ENCODE data around the gene TTC7B. TPM values are rescaled to one million over a fixed set of nuclear protein-coding genes. Genes with fewer than 3 reads are reported as not detected.

TTC7B gene
- total RNA-seq, 1 experiment from 2014 or later, result 70.6 TPM

DNA sequence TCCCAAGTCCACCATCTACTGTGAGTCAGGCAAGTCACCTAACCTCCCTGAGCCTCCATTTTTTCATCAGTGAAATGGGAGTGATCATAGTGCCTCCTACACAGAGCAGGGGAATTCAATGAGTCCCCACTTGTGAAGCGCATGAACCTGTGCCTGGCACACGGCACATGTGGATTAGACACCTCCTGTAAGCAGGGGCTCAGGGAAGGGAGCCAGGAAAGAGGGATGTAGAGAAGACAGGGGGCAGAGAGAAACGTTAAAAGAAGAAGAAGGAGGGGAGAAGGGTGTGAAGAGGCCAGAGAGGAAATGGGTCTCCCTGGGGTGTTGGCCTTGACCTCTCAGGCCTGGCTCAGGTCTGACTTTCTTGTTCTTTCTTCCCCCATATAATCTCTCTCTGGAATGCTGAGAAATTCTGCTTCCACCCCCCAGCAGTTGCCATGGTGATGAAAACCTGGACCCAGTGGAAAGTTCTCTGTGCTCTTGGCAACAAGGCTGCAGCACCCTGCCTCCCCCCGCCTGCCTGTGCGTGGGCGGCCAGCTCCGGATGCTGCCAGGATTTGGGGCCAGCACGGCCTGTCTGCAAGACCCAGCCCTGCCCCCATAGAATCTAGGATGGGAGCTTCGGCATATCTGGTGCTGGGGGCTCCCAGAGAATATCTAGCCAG, 324.9 kb downstream of the TTC7B start:
- BruUV-seq (replicated peaks), result no TSS peak
- Histone ChIP-seq H2AFZ (ENCODE audit: low read depth, low read length, poor library complexity, severe bottlenecking) (no peak overlapping the region), H4K20me1 (ENCODE audit: insufficient read depth) (no peaks in the 10 kb centered on the region), H3K4me3 (replicated peaks in 1 of 2; ENCODE audit: low read depth in 1 of 2, low read length in 2 of 2) (no peak overlapping the region), H3K79me2 (ENCODE audit: insufficient read depth, low read length) (no peaks in the 10 kb centered on the region), H3K27me3 (ENCODE audit: insufficient read depth, low read length) (no peaks in the 10 kb centered on the region), H3K27ac (ENCODE audit: low read depth, low read length) (no peak overlapping the region), H3K4me1 (ENCODE audit: control insufficient read depth in 1 of 2, insufficient read depth in 2 of 2, low read length in 2 of 2) (peaks cover 0 to 4% of the 10 kb centered on the region in 2 experiments; a peak in 1 of 4 replicates), H3K4me2 (ENCODE audit: low read length) (no peak overlapping the region), H3K9me2 (ENCODE audit: insufficient read depth) (no peaks in the 10 kb centered on the region), H3K9me3 (ENCODE audit: control insufficient read depth in 1 of 2, insufficient read depth in 1 of 2, low read depth in 1 of 2, low read length in 2 of 2) (no peaks in the 10 kb centered on the region), H3K9ac (ENCODE audit: low read length) (no peak overlapping the region), H3K36me3 (ENCODE audit: control insufficient read depth in 1 of 2, insufficient read depth in 2 of 2, low read length in 2 of 2) (no peaks in the 10 kb centered on the region)
- RAD21 ChIA-PET (ENCODE audit: low non-redundant PET in 1 of 2, low total read pairs in 2 of 2, uncharacterized antibody in 2 of 2, unreplicated experiment in 2 of 2), result no interaction called here
- no peak for DNase-seq (ENCODE audit: low read depth, low spot score)
- POLR2A ChIA-PET, result no interaction called here
- CTCF ChIA-PET, result no interaction called here
- intact Hi-C loops (cut with micrococcal nuclease), result no loop called here
- no peak for ATAC-seq
- no peak for TF ChIP-seq SRF (IDR thresholded peaks at IDR 0.05; ENCODE audit: low read depth)

DNA sequence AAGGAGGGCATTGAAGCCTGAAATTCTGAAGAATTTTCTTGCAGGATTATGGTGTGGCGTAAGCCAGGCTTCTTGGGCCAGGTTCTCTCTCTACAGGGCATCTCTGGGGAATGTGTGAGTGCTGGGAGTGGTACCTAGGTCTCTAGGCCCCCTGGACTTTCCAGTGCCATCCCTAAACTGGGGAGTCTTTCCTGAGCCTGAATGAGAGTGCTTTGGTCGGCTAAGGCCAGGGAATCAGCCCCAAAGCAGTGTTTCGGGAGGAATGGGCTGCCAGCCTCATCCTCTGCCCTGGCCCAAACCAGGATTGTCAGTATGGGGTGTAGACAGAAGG, 325.5 kb downstream of the TTC7B start:
- RAD21 ChIA-PET (ENCODE audit: low non-redundant PET in 1 of 2, low total read pairs in 2 of 2, uncharacterized antibody in 2 of 2, unreplicated experiment in 2 of 2), result no interaction called here
- ATAC-seq, result no peak
- no TSS peak for BruUV-seq (replicated peaks)
- POLR2A ChIA-PET, result no interaction called here
- DNase-seq (ENCODE audit: low read depth, low spot score), result no peak
- Histone ChIP-seq H3K4me1 (ENCODE audit: control insufficient read depth in 1 of 2, insufficient read depth in 2 of 2, low read length in 2 of 2) (peaks cover 0 to 4% of the 10 kb centered on the region in 2 experiments; a peak in 1 of 4 replicates), H3K27me3 (ENCODE audit: insufficient read depth, low read length) (no peaks in the 10 kb centered on the region), H3K27ac (ENCODE audit: low read depth, low read length) (no peak overlapping the region), H3K9me2 (ENCODE audit: insufficient read depth) (no peaks in the 10 kb centered on the region), H3K9me3 (ENCODE audit: control insufficient read depth in 1 of 2, insufficient read depth in 1 of 2, low read depth in 1 of 2, low read length in 2 of 2) (no peaks in the 10 kb centered on the region), H2AFZ (ENCODE audit: low read depth, low read length, poor library complexity, severe bottlenecking) (no peak overlapping the region), H3K36me3 (ENCODE audit: control insufficient read depth in 1 of 2, insufficient read depth in 2 of 2, low read length in 2 of 2) (no peaks in the 10 kb centered on the region), H4K20me1 (ENCODE audit: insufficient read depth) (no peaks in the 10 kb centered on the region), H3K9ac (ENCODE audit: low read length) (no peak overlapping the region), H3K4me3 (replicated peaks in 1 of 2; ENCODE audit: low read depth in 1 of 2, low read length in 2 of 2) (no peak overlapping the region), H3K4me2 (ENCODE audit: low read length) (no peak overlapping the region), H3K79me2 (ENCODE audit: insufficient read depth, low read length) (no peaks in the 10 kb centered on the region)
- CTCF ChIA-PET, result no interaction called here
- intact Hi-C loops (cut with micrococcal nuclease), result no loop called here
- no peak for TF ChIP-seq EZH2 (IDR thresholded peaks at IDR 0.05)
- no peak for TF ChIP-seq JUND (IDR thresholded peaks at IDR 0.05)
- TF ChIP-seq EGR1 (IDR thresholded peaks at IDR 0.05; ENCODE audit: low read depth), result no peak
- TF ChIP-seq, protein P1, sequence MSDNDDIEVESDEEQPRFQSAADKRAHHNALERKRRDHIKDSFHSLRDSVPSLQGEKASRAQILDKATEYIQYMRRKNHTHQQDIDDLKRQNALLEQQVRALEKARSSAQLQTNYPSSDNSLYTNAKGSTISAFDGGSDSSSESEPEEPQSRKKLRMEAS (IDR thresholded peaks at IDR 0.05), result no peak
- no peak for TF ChIP-seq POLR2AphosphoS5 (IDR thresholded peaks at IDR 0.05; ENCODE audit: low read depth, low read length)
- no peak for TF ChIP-seq RAD21 (IDR thresholded peaks at IDR 0.05; ENCODE audit: low read depth)
- TF ChIP-seq SIN3A (IDR thresholded peaks at IDR 0.05; ENCODE audit: low read depth), result no peak
- TF ChIP-seq CEBPB (IDR thresholded peaks at IDR 0.05; ENCODE audit: low read depth), result no peak
- no peak for TF ChIP-seq FOSL1 (IDR thresholded peaks at IDR 0.05; ENCODE audit: low read depth)
- no peak for TF ChIP-seq POLR2A (IDR thresholded peaks at IDR 0.05; ENCODE audit: borderline replicate concordance, extremely low read depth, insufficient read depth, insufficient read length)
- TF ChIP-seq, protein P2, sequence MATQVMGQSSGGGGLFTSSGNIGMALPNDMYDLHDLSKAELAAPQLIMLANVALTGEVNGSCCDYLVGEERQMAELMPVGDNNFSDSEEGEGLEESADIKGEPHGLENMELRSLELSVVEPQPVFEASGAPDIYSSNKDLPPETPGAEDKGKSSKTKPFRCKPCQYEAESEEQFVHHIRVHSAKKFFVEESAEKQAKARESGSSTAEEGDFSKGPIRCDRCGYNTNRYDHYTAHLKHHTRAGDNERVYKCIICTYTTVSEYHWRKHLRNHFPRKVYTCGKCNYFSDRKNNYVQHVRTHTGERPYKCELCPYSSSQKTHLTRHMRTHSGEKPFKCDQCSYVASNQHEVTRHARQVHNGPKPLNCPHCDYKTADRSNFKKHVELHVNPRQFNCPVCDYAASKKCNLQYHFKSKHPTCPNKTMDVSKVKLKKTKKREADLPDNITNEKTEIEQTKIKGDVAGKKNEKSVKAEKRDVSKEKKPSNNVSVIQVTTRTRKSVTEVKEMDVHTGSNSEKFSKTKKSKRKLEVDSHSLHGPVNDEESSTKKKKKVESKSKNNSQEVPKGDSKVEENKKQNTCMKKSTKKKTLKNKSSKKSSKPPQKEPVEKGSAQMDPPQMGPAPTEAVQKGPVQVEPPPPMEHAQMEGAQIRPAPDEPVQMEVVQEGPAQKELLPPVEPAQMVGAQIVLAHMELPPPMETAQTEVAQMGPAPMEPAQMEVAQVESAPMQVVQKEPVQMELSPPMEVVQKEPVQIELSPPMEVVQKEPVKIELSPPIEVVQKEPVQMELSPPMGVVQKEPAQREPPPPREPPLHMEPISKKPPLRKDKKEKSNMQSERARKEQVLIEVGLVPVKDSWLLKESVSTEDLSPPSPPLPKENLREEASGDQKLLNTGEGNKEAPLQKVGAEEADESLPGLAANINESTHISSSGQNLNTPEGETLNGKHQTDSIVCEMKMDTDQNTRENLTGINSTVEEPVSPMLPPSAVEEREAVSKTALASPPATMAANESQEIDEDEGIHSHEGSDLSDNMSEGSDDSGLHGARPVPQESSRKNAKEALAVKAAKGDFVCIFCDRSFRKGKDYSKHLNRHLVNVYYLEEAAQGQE (IDR thresholded peaks at IDR 0.05; ENCODE audit: low read depth), result no peak
- no peak for TF ChIP-seq SP1 (IDR thresholded peaks at IDR 0.05; ENCODE audit: low read depth)
